Subcutaneous adipose tissue (tissue), 4 donors: Measurements from ENCODE around the gene MAFG. TPM values are rescaled to one million over a fixed set of nuclear protein-coding genes. Genes with fewer than 3 reads are reported as not detected.

Experiments used
- CTCF ChIP-seq: fragments of 450-650 bp; IDR thresholded peaks from one replicate; pipeline ENCODE4 v1.5.1; 2016; ENCODE audit warnings: low read depth, mild to moderate bottlenecking, control low read depth, antibody characterized with exemption, moderate library complexity
- total RNA-seq, 4 donors: library from RNA; depleted of rRNA; stranded (reverse); fragments of >200 nt; gene quantifications; one replicate each; pipeline ENCODE4 v1.1.0, GENCODE V29; 2016

The MAFG gene
- total RNA-seq, 4 donors from 2014 or later = 9.8 to 20.0 (median 15.0) TPM

- no peak for TF ChIP-seq CTCF
Observed at GRCh38 chr17:81902023-81902652, 25.4 kb downstream of the MAFG start, which contains the start of gene NPB. TSS of gene NPB (plus strand) at chr17:81902238. CDS start at chr17:81902278, 40 bp downstream.

- TF ChIP-seq CTCF = no peak
Observed at GRCh38 chr17:81901167-81902022, 26.1 kb downstream of the MAFG start.

GRCh38 chr17:81900181-81900820 is 27.2 kb downstream of the MAFG start:
- no peak for TF ChIP-seq CTCF

GRCh38 chr17:81899514-81900166 is 27.9 kb downstream of the MAFG start:
- no peak for TF ChIP-seq CTCF

GRCh38 chr17:81898885-81899284 is 28.6 kb downstream of the MAFG start:
- TF ChIP-seq CTCF = no peak

GRCh38 chr17:81898029-81898866 is 29.3 kb downstream of the MAFG start:
- no peak for TF ChIP-seq CTCF
